ENCODE results near the gene LRRC49.

GRCh38 chr15:71093054-71094024 is 200.7 kb downstream of the LRRC49 start:
- TF ChIP-seq CTCF (IDR thresholded peaks at IDR 0.05): no peak
- TF ChIP-seq POLR2A (IDR thresholded peaks at IDR 0.05): peak in 1 of 2 donors; percentile 33

All from adrenal gland (tissue), 5 donors.